GM19035 (cell line): Measurements from ENCODE around the gene OR4K14.
"Not testable (repeated sequence)": the region's sequence is repeated elsewhere in the genome, so short reads cannot be mapped to it uniquely, and the experiment has no call there.

Source experiments
- ATAC-seq: cut with Tn5 transposase; IDR thresholded peaks from one replicate; pipeline ENCODE4 v1.9.1; 2021; ENCODE audit not compliant: unreplicated experiment

OR4K14 gene, protein sequence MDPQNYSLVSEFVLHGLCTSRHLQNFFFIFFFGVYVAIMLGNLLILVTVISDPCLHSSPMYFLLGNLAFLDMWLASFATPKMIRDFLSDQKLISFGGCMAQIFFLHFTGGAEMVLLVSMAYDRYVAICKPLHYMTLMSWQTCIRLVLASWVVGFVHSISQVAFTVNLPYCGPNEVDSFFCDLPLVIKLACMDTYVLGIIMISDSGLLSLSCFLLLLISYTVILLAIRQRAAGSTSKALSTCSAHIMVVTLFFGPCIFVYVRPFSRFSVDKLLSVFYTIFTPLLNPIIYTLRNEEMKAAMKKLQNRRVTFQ

DNA sequence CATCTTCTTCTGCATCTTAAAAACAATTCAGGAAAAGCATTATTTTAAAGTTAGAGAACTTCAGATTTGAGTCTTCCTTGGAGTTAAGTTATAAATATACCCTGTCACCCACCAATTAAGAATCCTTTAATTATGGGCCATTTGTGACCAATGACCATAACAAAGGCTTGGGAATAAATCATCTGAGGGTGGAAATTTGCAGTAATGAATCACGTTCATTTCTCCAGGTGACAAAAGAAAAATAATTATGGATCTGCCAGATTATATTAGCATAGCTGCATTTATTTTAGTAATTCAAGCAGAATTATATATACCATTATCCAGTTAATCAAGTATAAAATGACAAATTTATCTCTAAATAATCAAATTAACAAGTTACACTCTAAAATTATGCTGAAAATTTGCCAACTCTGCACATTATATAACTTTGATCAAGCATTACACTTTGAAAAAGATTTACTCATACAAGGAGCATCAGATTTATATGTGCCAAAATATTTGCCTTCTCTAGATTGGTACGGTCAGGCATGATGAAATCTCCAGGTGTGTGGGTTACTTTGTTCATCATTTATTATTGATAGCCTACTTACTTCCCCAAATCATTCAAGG lies at the start of gene OR4K14:
TSS of gene OR4K14 (minus strand) at position 51 of the 609 bp plus-strand sequence. CDS start 4,114 bp downstream, outside the sequence.
- ATAC-seq = no peak

DNA sequence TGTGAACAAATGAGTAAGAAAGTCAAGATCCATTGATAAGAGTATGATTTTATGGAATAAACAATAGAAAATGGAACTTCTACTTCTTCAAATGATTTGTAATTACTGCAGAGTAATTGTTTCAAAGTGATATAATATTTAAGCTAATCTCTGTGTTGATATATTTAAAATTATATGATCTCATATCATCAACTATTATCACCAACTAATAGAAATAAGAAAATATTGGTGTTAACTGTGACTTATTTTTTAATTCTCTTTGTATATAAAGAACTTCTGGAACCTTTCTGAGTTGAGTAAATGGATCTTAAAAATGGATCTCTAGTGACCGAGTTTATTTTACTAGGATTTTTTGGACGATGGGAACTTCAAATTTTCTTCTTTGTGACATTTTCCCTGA lies 40.6 kb upstream of the OR4K14 start, which contains the start of gene OR4L1:
TSS of gene OR4L1 (plus strand) at position 301 of the 400 bp plus-strand sequence. CDS start at position 301, 0 bp downstream.
- no peak for ATAC-seq

DNA sequence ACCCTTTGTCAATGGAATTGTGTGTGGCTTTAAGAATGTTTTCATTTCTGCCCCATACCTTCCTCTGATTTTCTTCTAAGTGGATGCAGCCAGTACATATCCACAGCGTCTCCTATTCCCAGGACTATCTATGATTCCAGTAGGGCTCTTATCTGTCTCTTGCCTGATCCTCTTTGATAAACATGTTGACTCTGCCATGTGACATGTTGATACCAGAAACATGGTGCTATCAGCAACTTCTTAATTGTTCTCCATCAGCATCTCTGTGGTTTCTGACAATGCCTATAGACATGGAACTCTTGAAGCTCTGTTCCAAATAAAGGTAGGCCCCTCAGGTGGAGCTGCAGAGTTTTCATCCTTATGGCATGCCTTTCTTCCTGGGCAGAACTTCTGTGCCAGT lies 29.1 kb upstream of the OR4K14 start:
- no peak for ATAC-seq

DNA sequence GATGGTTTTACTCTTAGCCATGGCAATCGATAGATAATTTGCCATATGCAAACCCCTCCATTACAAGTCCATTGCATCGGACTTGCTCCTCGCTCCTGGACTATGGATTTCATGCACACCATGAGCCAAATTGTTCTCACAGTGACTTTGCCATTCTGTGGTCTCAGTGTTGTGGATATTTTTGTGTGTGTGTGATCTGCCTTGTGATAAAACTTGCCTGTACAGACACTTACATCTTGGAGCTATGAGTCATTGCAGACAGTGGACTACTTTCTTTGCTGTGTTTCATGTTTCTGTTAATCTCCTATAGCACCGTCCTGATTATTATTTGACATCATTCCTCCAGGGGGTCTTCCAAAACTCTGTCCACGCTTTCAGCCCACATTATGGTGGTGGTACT lies 25.1 kb upstream of the OR4K14 start:
- ATAC-seq = no peak

DNA sequence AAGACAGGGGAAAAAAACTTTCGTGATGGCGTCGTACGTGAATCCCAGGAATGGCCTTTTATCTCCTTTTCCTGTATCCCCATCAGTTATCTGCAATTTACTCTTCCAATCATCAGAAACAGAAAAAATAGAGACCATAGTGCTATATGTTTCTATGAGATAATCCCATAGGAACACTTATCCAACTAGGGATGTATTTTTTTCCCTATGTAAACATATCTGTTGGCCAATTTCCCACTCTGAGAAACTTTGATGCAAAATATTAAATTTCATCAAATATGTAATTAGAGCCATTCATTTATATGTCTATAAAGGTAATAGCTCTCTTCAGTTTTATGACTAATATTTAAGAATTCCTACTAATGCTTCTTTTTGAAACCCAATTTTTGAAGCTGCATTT lies 16.8 kb upstream of the OR4K14 start, which contains the start of gene OR4K13:
TSS of gene OR4K13 (minus strand) at position 101 of the 400 bp plus-strand sequence. CDS start 1,280 bp downstream, outside the sequence.
- ATAC-seq = no peak

DNA sequence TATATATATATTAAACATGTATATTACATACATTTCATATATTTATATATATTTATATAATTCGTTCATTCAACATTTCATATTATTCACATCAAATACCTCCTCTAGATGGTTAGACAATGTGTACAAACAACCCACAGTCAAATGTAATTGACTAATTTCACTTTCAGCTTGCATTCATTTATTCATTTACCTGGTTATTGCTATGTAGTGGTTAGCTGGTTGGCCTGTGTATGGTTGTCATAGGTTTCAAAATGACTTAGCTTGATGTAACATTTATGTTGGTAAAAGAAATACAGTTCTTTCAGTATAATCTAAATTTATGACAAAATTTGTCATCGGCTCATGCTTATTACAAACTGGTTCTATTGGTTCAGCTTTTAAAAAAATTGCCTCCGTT lies 16.3 kb upstream of the OR4K14 start:
- no peak for ATAC-seq

DNA sequence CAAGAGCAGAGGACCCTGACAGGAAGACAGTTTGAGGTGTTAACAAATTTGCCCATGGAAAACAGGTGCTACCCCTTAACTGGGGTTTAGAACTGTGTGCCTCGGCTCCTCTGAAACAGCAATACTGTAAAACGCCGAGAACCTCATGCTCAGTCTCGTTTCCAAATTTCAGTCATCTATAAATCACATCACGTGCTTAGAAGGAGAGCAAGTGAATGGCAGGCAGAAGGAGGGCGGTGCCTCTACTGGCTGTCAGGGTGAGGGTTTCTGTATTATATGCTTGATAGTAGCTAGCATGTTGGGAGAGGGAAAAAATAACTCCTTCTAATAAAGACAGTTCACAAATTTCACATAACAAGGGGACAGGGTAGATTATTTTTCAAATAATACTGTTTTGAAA lies 12.0 kb upstream of the OR4K14 start:
- ATAC-seq = no peak

DNA sequence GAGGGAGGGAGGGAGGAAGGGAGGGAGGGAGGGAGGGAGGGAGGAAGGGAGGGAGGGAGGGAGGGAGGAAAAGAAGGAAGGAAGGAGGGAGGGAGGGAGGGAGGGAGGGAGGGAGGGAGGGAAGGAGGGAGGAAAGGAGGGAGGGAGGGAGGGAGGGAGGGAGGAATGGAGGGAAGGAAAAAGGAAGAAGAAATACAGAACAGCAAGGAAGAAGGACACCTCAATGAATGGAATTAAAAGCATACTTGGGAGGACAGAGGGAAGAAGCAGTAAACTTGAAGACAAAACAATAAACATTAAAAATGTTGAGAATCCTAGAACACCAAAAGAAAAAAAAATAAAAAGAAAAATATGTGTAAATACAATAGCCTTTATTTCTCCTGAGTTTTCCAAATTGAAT lies 11.0 kb downstream of the OR4K14 start:
- no peak for ATAC-seq

DNA sequence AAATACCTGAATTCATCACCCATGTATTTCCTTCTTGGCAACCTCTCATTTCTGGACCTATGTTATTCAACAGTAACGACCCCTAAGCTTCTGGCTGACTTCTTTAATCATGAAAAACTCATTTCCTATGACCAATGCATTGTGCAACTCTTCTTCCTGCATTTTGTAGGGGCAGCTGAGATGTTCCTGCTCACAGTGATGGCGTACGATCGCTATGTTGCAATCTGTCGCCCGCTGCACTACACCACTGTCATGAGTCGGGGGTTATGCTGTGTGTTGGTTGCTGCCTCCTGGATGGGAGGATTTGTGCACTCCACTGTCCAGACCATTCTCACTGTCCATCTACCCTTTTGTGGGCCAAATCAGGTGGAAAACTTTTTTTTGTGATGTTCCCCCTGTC lies 16.8 kb downstream of the OR4K14 start:
- ATAC-seq = no peak

DNA sequence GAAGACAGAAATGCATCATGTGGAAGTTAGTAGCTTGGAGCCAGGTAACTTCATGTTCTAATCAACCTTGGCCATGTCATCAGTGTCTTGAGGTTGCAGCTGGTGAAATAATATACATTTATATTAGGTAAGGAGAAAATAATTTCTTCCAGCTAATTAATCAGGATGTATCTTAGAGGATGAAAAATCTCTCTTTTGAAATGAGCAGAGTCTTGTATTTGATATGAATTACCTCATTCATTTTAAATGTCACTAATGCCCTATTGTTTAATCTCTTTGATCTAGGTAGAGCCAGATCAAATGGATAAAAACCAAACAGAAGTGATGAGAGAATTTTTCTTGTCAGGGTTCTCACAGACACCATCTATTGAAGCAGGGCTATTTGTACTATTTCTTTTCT lies 17.2 kb downstream of the OR4K14 start, which contains the start of gene OR4Q2:
TSS of gene OR4Q2 (plus strand) at position 301 of the 400 bp plus-strand sequence.
- no peak for ATAC-seq

DNA sequence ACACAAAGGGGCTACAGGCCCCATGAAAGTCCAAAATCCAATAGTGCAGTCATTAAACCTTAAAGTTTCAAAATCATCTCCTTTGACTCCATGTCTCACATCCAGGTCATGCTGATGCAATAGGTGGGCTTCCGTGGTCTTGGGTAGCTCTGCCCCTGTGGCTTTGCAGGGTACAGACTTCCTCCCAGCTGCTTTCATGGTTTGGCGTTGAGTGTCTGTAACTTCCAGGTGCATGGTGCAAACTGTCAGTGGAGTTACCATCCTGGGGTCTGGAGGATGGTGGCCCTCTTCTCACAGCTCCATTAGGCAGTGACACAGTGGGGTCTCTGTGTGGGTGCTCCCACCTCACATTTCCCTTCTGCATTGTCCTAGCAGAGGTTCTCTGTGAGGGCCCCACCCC lies 25.7 kb downstream of the OR4K14 start:
- no peak for ATAC-seq

DNA sequence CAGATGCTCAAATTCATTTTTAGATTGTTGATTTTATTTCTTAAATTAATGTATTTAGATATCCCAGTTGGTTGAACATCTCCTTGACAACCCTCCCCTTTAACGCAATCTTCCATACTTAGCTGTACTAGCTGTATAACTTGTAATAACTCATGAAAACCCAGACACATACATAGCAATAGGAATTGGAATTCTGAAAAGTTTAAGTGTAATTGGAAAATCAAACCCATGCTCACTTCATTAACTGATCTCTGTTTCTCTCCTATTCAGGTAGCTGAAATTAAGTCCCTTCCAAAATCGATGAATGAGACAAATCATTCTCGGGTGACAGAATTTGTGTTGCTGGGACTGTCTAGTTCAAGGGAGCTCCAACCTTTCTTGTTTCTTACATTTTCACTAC lies 43.8 kb downstream of the OR4K14 start, which contains the start of gene OR4K15:
TSS of gene OR4K15 (plus strand) at position 301 of the 400 bp plus-strand sequence. CDS start at position 301, 0 bp downstream.
- no peak for ATAC-seq

DNA sequence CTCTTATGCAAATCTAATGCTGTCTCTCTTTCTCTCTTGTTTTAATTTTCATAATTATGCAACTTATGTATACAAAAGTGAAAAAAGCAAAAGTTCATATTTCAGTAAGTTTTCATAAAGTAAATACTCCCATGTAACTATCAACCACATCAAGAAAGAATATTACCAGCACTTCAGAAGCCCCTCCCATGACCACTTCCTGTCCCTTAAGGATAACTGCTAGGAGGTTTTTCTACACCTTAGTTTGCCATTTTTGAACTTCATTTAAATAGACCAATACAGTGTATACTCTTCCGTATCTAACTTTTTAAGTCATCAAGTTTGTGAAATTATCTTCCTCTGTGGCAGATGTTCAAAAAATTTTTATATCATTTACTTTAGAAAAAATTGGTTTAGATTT lies 44.3 kb downstream of the OR4K14 start:
- ATAC-seq = no peak

DNA sequence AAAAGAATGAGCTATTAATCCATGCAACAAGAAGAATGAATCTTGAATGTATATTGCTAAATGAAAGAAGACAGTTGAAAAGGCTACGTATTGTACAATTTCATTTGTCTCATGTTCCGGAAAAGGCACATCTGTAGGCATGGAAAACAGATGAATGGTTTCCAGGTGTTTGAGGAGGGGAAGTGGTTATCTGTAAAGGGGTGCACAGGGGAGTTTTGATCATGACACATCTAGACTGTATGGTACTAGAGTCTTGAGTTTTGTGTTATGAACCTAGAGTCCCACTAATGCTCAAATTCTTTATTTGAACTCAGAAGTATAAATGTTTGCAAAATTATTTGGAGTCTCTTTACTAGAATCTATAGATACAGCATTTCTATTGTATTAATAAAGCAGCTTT lies 49.4 kb downstream of the OR4K14 start:
- not testable (repeated sequence) for ATAC-seq
